Suprapubic skin (tissue), 3 donors: ENCODE data around the gene DCTN2.

ENCODE experiments used
- EP300 ChIP-seq: sonication (generic); formaldehyde crosslinking; IDR thresholded peaks from one replicate; pipeline ENCODE4 v1.6.1; 2017; ENCODE audit warnings: antibody characterized with exemption
- POLR2A ChIP-seq, 2 donors: fragments of 450-650 bp; IDR thresholded peaks; one replicate each; pipeline ENCODE4 v1.6.1; 2017; ENCODE audit warnings: antibody characterized with exemption in 2 of 2, mild to moderate bottlenecking in 2 of 2, moderate library complexity in 2 of 2
- TF ChIP-seq, protein P1 (sequence below), 2 donors: fragments of 200-600 bp in 1 of 2; fragments of 450-650 bp in 1 of 2; sonication (generic) in 1 of 2; IDR thresholded peaks; one replicate each; pipeline ENCODE4 v1.5.1; 2016 to 2019; ENCODE audit warnings: antibody characterized with exemption in 2 of 2, mild to moderate bottlenecking in 1 of 2, moderate library complexity in 1 of 2

- TF ChIP-seq, protein P1, sequence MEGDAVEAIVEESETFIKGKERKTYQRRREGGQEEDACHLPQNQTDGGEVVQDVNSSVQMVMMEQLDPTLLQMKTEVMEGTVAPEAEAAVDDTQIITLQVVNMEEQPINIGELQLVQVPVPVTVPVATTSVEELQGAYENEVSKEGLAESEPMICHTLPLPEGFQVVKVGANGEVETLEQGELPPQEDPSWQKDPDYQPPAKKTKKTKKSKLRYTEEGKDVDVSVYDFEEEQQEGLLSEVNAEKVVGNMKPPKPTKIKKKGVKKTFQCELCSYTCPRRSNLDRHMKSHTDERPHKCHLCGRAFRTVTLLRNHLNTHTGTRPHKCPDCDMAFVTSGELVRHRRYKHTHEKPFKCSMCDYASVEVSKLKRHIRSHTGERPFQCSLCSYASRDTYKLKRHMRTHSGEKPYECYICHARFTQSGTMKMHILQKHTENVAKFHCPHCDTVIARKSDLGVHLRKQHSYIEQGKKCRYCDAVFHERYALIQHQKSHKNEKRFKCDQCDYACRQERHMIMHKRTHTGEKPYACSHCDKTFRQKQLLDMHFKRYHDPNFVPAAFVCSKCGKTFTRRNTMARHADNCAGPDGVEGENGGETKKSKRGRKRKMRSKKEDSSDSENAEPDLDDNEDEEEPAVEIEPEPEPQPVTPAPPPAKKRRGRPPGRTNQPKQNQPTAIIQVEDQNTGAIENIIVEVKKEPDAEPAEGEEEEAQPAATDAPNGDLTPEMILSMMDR (IDR thresholded peaks at IDR 0.05): no peak
- TF ChIP-seq EP300 (no peak), POLR2A (IDR thresholded peaks at IDR 0.05) (no peak)
These were observed 43.5 kb upstream of the DCTN2 start for GRCh38 chr12:57590479-57590863.
